A549 (cell line): ENCODE data around the gene HNRNPAB. TPM values are rescaled to one million over a fixed set of nuclear protein-coding genes. Genes with fewer than 3 reads are reported as not detected.

ENCODE experiments used
- ATAC-seq, 2 experiments: fragments of 200-7000 bp in 1 of 2; fragments of >200 bp in 1 of 2; cut with Nextera tagmentation in 1 of 2; cut with Tn5 transposase in 1 of 2; 3 replicates each; pipeline versions ENCODE4 v1.8.0 to v1.9.1; 2018 to 2020; ENCODE audit warnings: mild to moderate bottlenecking in 1 of 2, moderate library complexity in 1 of 2
- CTCF ChIA-PET: fragments of 300-600 bp; sonication (Branson Sonifier 250); formaldehyde crosslinking; extraction: SDS; loops from one replicate; lab custom pipeline; 2021; ENCODE audit warnings: antibody characterized with exemption, inconsistent platforms; lab: Yijun Ruan, JAX
- POLR2A ChIA-PET: fragments of 350-600 bp; formaldehyde crosslinking; extraction: SDS; loops from one replicate; lab custom pipeline; 2021; ENCODE audit warnings: antibody characterized with exemption, inconsistent platforms; lab: Yijun Ruan, JAX
- DNase-seq, 2 experiments: peaks; one replicate each; pipeline versions ENCODE4 v3.0.0 to v3.0.0-alpha.2; 2011 to 2016; ENCODE audit warnings: low read depth in 1 of 2, low spot score in 1 of 2
- FAIRE-seq: peaks from 2 replicates; lab custom pipeline; 2011; peaks lifted over from hg19 to GRCh38; lab: Jason Lieb, UNC
- H3K27ac ChIP-seq, 2 experiments: fragments of >200 bp; sonication (Bioruptor Twin); formaldehyde crosslinking; 3 replicates each; pipeline ENCODE4 v1.5.1; 2016 to 2017
- H3K4me1 ChIP-seq: fragments of >200 bp; sonication (Bioruptor Twin); formaldehyde crosslinking; 3 replicates; pipeline ENCODE4 v1.6.1; 2016
- H3K4me2 ChIP-seq: fragments of >200 bp; sonication (Bioruptor Twin); formaldehyde crosslinking; 3 replicates; pipeline ENCODE4 v1.6.1; 2016
- H3K4me3 ChIP-seq: fragments of >200 bp; sonication (Bioruptor Twin); formaldehyde crosslinking; 3 replicates; pipeline ENCODE4 v1.5.1; 2016
- H3K9me3 ChIP-seq: fragments of >200 bp; sonication (Bioruptor Twin); formaldehyde crosslinking; 3 replicates; pipeline ENCODE4 v1.6.1; 2016
- ATOH8 ChIP-seq: fragments of 250-450 bp; sonication (Bioruptor Pico); IDR thresholded peaks from 2 replicates; pipeline ENCODE4 v1.5.0; 2020; ENCODE audit warnings: low read depth, mild to moderate bottlenecking, moderate library complexity
- BHLHE40 ChIP-seq: IDR thresholded peaks from 2 replicates; pipeline ENCODE4 v1.6.1; 2012; ENCODE audit warnings: low read depth, low read length, inconsistent platforms
- CBX2 ChIP-seq: fragments of 200-600 bp; sonication (generic); IDR thresholded peaks from 2 replicates; pipeline ENCODE4 v1.6.1; 2016; ENCODE audit warnings: low read depth, mild to moderate bottlenecking, borderline replicate concordance
- CBX8 ChIP-seq: fragments of 200-600 bp; sonication (generic); IDR thresholded peaks from 2 replicates; pipeline ENCODE4 v1.6.1; 2016
- CTCF ChIP-seq: fragments of >200 bp; sonication (Bioruptor Twin); formaldehyde crosslinking; IDR thresholded peaks from 3 replicates; pipeline ENCODE4 v1.5.1; 2016
- E2F6 ChIP-seq: IDR thresholded peaks from 2 replicates; pipeline ENCODE4 v1.6.1; 2012; ENCODE audit warnings: low read depth, borderline replicate concordance
- EHF ChIP-seq: fragments of 250-450 bp; sonication (Bioruptor Pico); IDR thresholded peaks from 2 replicates; pipeline ENCODE4 v1.5.0; 2020; ENCODE audit warnings: mild to moderate bottlenecking
- EP300 ChIP-seq, 2 experiments: fragments of >200 bp; sonication (Bioruptor Twin); formaldehyde crosslinking; IDR thresholded peaks; 2 replicates in 1 of 2; 3 replicates in 1 of 2; pipeline ENCODE4 v1.6.1; 2016 to 2017
- HDAC2 ChIP-seq: fragments of 200-600 bp; sonication (generic); IDR thresholded peaks from 2 replicates; pipeline ENCODE4 v1.6.1; 2016
- HES2 ChIP-seq: fragments of >200 bp; sonication (Bioruptor Twin); formaldehyde crosslinking; IDR thresholded peaks from 2 replicates; pipeline ENCODE4 v1.6.1; 2016
- HMGXB4 ChIP-seq: fragments of 250-450 bp; sonication (Bioruptor Pico); IDR thresholded peaks from 2 replicates; pipeline ENCODE4 v1.5.0; 2021; ENCODE audit warnings: mild to moderate bottlenecking, moderate library complexity, borderline replicate concordance
- HOXA7 ChIP-seq: fragments of 250-450 bp; sonication (Bioruptor Pico); IDR thresholded peaks from 2 replicates; pipeline ENCODE4 v1.5.0; 2020; ENCODE audit warnings: mild to moderate bottlenecking, moderate library complexity
- HOXB13 ChIP-seq: fragments of 250-450 bp; sonication (Bioruptor Pico); IDR thresholded peaks from 2 replicates; pipeline ENCODE4 v1.5.0; 2020; ENCODE audit warnings: low read depth, mild to moderate bottlenecking, moderate library complexity
- HOXB5 ChIP-seq: fragments of 250-450 bp; sonication (Bioruptor Pico); IDR thresholded peaks from 2 replicates; pipeline ENCODE4 v1.5.0; 2020; ENCODE audit warnings: mild to moderate bottlenecking, moderate library complexity
- JUN ChIP-seq, 2 experiments: fragments of >200 bp; sonication (Bioruptor Twin); formaldehyde crosslinking; IDR thresholded peaks; 2 replicates in 1 of 2; 3 replicates in 1 of 2; pipeline ENCODE4 v1.6.1; 2016 to 2017
- JUNB ChIP-seq: fragments of >200 bp; sonication (Bioruptor Twin); formaldehyde crosslinking; IDR thresholded peaks from 2 replicates; pipeline ENCODE4 v1.6.1; 2016
- MAX ChIP-seq: IDR thresholded peaks from 2 replicates; pipeline ENCODE4 v1.6.1; 2012
- MAZ ChIP-seq: fragments of 150-350 bp; IDR thresholded peaks from 2 replicates; pipeline ENCODE4 v1.6.1; 2014; ENCODE audit warnings: antibody characterized with exemption, low read depth, low read length, borderline replicate concordance
- NFE2L2 ChIP-seq: fragments of 150-350 bp; conservative IDR thresholded peaks from 2 replicates; pipeline ENCODE4 v1.6.1; 2014; ENCODE audit warnings: low read length
- NPAS2 ChIP-seq: fragments of 250-450 bp; sonication (Bioruptor Pico); IDR thresholded peaks from 2 replicates; pipeline ENCODE4 v1.8.0; 2022; ENCODE audit warnings: mild to moderate bottlenecking, moderate library complexity, borderline replicate concordance
- PHF8 ChIP-seq: fragments of 200-600 bp; sonication (generic); IDR thresholded peaks from 2 replicates; pipeline ENCODE4 v1.6.1; 2016; ENCODE audit warnings: low read depth, mild to moderate bottlenecking, antibody characterized with exemption, moderate library complexity, borderline replicate concordance
- POLR2A ChIP-seq: IDR thresholded peaks from 2 replicates; pipeline ENCODE4 v1.6.1; 2012; ENCODE audit warnings: mild to moderate bottlenecking, low read length
- RAD21 ChIP-seq, 2 experiments: fragments of >200 bp in 1 of 2; sonication (Bioruptor Twin) in 1 of 2; formaldehyde crosslinking in 1 of 2; IDR thresholded peaks in 1 of 2; conservative IDR thresholded peaks in 1 of 2; 2 replicates in 1 of 2; 3 replicates in 1 of 2; pipeline ENCODE4 v1.6.1; 2012 to 2018; ENCODE audit warnings: inconsistent platforms in 1 of 2
- RCOR1 ChIP-seq: fragments of 150-350 bp; IDR thresholded peaks from 2 replicates; pipeline ENCODE4 v1.6.1; 2014; ENCODE audit warnings: antibody characterized with exemption, low read length, low read depth
- REST ChIP-seq: fragments of 200-600 bp; sonication (generic); IDR thresholded peaks from 2 replicates; pipeline ENCODE4 v1.6.1; 2016; ENCODE audit warnings: antibody characterized with exemption, mild to moderate bottlenecking, moderate library complexity
- SMC3 ChIP-seq: fragments of >200 bp; sonication (Bioruptor Twin); formaldehyde crosslinking; IDR thresholded peaks from 3 replicates; pipeline ENCODE4 v1.6.1; 2018; ENCODE audit warnings: inconsistent platforms
- TFCP2L1 ChIP-seq: fragments of 250-450 bp; sonication (Bioruptor Pico); IDR thresholded peaks from 2 replicates; pipeline ENCODE4 v1.5.0; 2021; ENCODE audit warnings: mild to moderate bottlenecking
- USF2 ChIP-seq: fragments of 450-650 bp; IDR thresholded peaks from 2 replicates; pipeline ENCODE4 v1.6.1; 2014; ENCODE audit warnings: antibody characterized with exemption
- WGBS: methylation state at CpG from one replicate; pipeline ENCODE4 v1.1.6; 2017; ENCODE audit errors: missing lambda C conversion rate; 5-methylcytosine and 5-hydroxymethylcytosine counted together
- polyA plus RNA-seq, 4 experiments: library from polyadenylated mRNA; depleted of rRNA in 3 of 4; stranded (reverse); fragments of >200 nt; fragmentation: RNase III in 1 of 4; extraction: RNeasy Plus Mini Kit Qiagen cat#74134 plus additional on column Dnase treatment in 1 of 4; gene quantifications; 2 replicates in 3 of 4; 3 replicates in 1 of 4; pipeline ENCODE4 v1.2.3, GENCODE V29; 2011 to 2017

The HNRNPAB gene
- polyA plus RNA-seq, 2 of the 4 experiments (the other 2 are of a cell fraction) = 200 to 352 TPM

GRCh38 chr5:178162481-178162880 is 41.9 kb upstream of the HNRNPAB start (continued):
- TF ChIP-seq JUNB (no peak), CBX2 (no peak), POLR2A (no peak), NFE2L2 (no peak), SMC3 (no peak), EP300 (IDR thresholded peaks at IDR 0.05) (no peak), EHF (CRISPR knock-in tag) (no peak), HOXA7 (CRISPR knock-in tag) (no peak), HMGXB4 (no peak), E2F6 (no peak)
- TF ChIP-seq, all 56 proteins: peak for 0

- whole genome bisulfite sequencing = 18% methylated on average over 23 of the region's 33 CpGs
- FAIRE-seq = no peak
- POLR2A ChIA-PET = no interaction called here
These were observed 40.3 kb upstream of the HNRNPAB start for GRCh38 chr5:178163772-178164735.

More at GRCh38 chr5:178163772-178164735, 40.3 kb upstream of the HNRNPAB start:
- ATAC-seq (peak; percentile 95 to 99), DNase-seq (peak; percentile 77 to 89)
- Histone ChIP-seq H3K27ac (0 out of 6 replicates have a peak overlapping the region, but pooled peaks of 1 of the 2 experiments have one; percentile 18), H3K4me3 (peak overlapping the region; percentile 15; the same call in 1 of the 3 replicates), H3K4me2 (peak overlapping the region; percentile 75)
- CTCF ChIA-PET = interaction anchor here (0.7 to 12.1 kb wide), 13 partner anchors 9 to 557 kb away, joined by 3 to 110 read pairs (median 3); partner anchors contain the start of gene NHP2
- TF ChIP-seq USF2 (no peak), HES2 (no peak), EP300 (IDR thresholded peaks at IDR 0.05) (no peak), MAZ (no peak), HOXB13 (no peak), RAD21 (conservative IDR thresholded peaks at IDR 0.05 in 1 of 2, IDR thresholded peaks at IDR 0.05 in 1 of 2) (peak; percentile 91 to 92), HOXB5 (CRISPR knock-in tag) (no peak), REST (no peak), RCOR1 (no peak), ATOH8 (CRISPR knock-in tag) (no peak), SMC3 (peak; percentile 84), CBX8 (no peak), TFCP2L1 (CRISPR knock-in tag) (no peak), HDAC2 (no peak), NPAS2 (CRISPR knock-in tag) (no peak), JUN (IDR thresholded peaks at IDR 0.05) (no peak), MAX (peak; percentile 58; the same call in 1 of the 2 replicates), BHLHE40 (no peak), PHF8 (no peak), CTCF (peak; percentile 88)
- TF ChIP-seq, all 56 proteins: peak for 4
- H3K4me1 ChIP-seq = no peaks in the 10 kb centered on the region
- H3K9me3 ChIP-seq = no peaks in the 10 kb centered on the region
